HCT116 (cell line): Measurements from ENCODE around the gene RIPOR3. TPM values are rescaled to one million over a fixed set of nuclear protein-coding genes. Genes with fewer than 3 reads are reported as not detected.

Source experiments
- ATAC-seq: fragments of 200-7000 bp; cut with Tn5 transposase; 2 replicates; pipeline ENCODE4 v1.9.1; 2020; ENCODE audit warnings: mild to moderate bottlenecking, moderate library complexity
- BruUV-seq: library from RNA; stranded (reverse); fragments of 400-500 nt; replicated peaks from 2 replicates; lab custom pipeline; 2021; lab: Mats Ljungman, UMichigan
- CTCF ChIA-PET: fragments of 300-600 bp; sonication (Branson Sonifier 250); formaldehyde crosslinking; loops from one replicate; lab custom pipeline; 2021; ENCODE audit warnings: antibody characterized with exemption; lab: Charles Lee
- POLR2A ChIA-PET: fragments of 300-600, 350-600 bp; sonication (Branson Sonifier 250); formaldehyde crosslinking; loops from one replicate; lab custom pipeline; 2021; ENCODE audit warnings: antibody characterized with exemption; lab: Charles Lee
- RAD21 ChIA-PET, 2 experiments: fragments of 300-600 bp; sonication (Branson Sonifier 250); formaldehyde crosslinking; loops; one replicate each; lab custom pipeline; 2023; ENCODE audit warnings: low total read pairs in 2 of 2; ENCODE audit not compliant: uncharacterized antibody in 2 of 2, unreplicated experiment in 2 of 2, low non-redundant PET in 1 of 2; lab: Charles Lee
- DNase-seq: peaks from one replicate; pipeline ENCODE4 v3.0.0-alpha.2; 2010; ENCODE audit warnings: low read depth, low spot score
- H2AFZ ChIP-seq: fragments of 200-600 bp; shearing (Covaris generic), sonication (generic); 2 replicates; pipeline ENCODE4 v1.6.1; 2017; ENCODE audit warnings: low read depth, mixed run types, mixed read lengths, antibody characterized with exemption, low read length; ENCODE audit not compliant: poor library complexity, severe bottlenecking
- H3K27ac ChIP-seq: 2 replicates; pipeline ENCODE4 v1.5.1; 2012; ENCODE audit warnings: low read depth, low read length
- H3K27me3 ChIP-seq: fragments of 200-600 bp; sonication (generic); 2 replicates; pipeline ENCODE4 v1.6.1; 2016; ENCODE audit warnings: mixed run types, low read length, mixed read lengths; ENCODE audit not compliant: insufficient read depth
- H3K36me3 ChIP-seq, 2 experiments: fragments of 200-500 bp in 1 of 2; fragments of 200-600 bp in 1 of 2; sonication (Bioruptor generic) in 1 of 2; sonication (generic) in 1 of 2; 2 replicates each; pipeline versions ENCODE4 v1.5.1 to v1.6.1; 2014 to 2016; ENCODE audit warnings: low read length in 2 of 2, inconsistent platforms in 1 of 2, mixed read lengths in 1 of 2, mixed run types in 1 of 2; ENCODE audit not compliant: insufficient read depth in 2 of 2, control insufficient read depth in 1 of 2
- H3K4me1 ChIP-seq, 2 experiments: fragments of 200-600 bp in 1 of 2; sonication (generic) in 1 of 2; 2 replicates each; pipeline versions ENCODE4 v1.5.1 to v1.6.1; 2012 to 2017; ENCODE audit warnings: low read length in 2 of 2, inconsistent platforms in 1 of 2, mild to moderate bottlenecking in 1 of 2, mixed read lengths in 1 of 2, mixed run types in 1 of 2, moderate library complexity in 1 of 2; ENCODE audit not compliant: insufficient read depth in 2 of 2, control insufficient read depth in 1 of 2
- H3K4me2 ChIP-seq: fragments of 200-600 bp; sonication (generic); 2 replicates; pipeline ENCODE4 v1.6.1; 2017; ENCODE audit warnings: mixed run types, low read length, mixed read lengths
- H3K4me3 ChIP-seq, 2 experiments: fragments of 200-600 bp in 1 of 2; sonication (generic) in 1 of 2; replicated peaks in 1 of 2; 2 replicates each; pipeline ENCODE4 v1.5.1; 2011 to 2016; ENCODE audit warnings: low read length in 2 of 2, control low read depth in 1 of 2, low read depth in 1 of 2, mild to moderate bottlenecking in 1 of 2, mixed read lengths in 1 of 2, mixed run types in 1 of 2
- H3K79me2 ChIP-seq: fragments of 200-600 bp; sonication (generic); 2 replicates; pipeline ENCODE4 v1.6.1; 2017; ENCODE audit warnings: mild to moderate bottlenecking, mixed run types, low read length, moderate library complexity, mixed read lengths; ENCODE audit not compliant: insufficient read depth
- H3K9ac ChIP-seq: fragments of 200-600 bp; sonication (generic); 2 replicates; pipeline ENCODE4 v1.6.1; 2016; ENCODE audit warnings: low read length, mixed read lengths
- H3K9me2 ChIP-seq: fragments of 200-600 bp; sonication (generic), shearing (Covaris generic); 2 replicates; pipeline ENCODE4 v1.6.1; 2017; ENCODE audit warnings: mixed run types, mild to moderate bottlenecking, moderate library complexity; ENCODE audit not compliant: insufficient read depth
- H3K9me3 ChIP-seq, 2 experiments: fragments of 200-500 bp in 1 of 2; fragments of 200-600 bp in 1 of 2; sonication (Bioruptor generic) in 1 of 2; sonication (generic) in 1 of 2; 2 replicates each; pipeline ENCODE4 v1.6.1; 2014 to 2017; ENCODE audit warnings: low read length in 2 of 2, mixed read lengths in 2 of 2, inconsistent platforms in 1 of 2, low read depth in 1 of 2, mild to moderate bottlenecking in 1 of 2, mixed run types in 1 of 2, moderate library complexity in 1 of 2; ENCODE audit not compliant: control insufficient read depth in 1 of 2, insufficient read depth in 1 of 2
- H4K20me1 ChIP-seq: fragments of 200-600 bp; sonication (generic), shearing (Covaris generic); 2 replicates; pipeline ENCODE4 v1.6.1; 2017; ENCODE audit warnings: mixed run types, mild to moderate bottlenecking, moderate library complexity; ENCODE audit not compliant: insufficient read depth
- CBX3 ChIP-seq: IDR thresholded peaks from 2 replicates; pipeline ENCODE4 v1.6.1; 2012; ENCODE audit warnings: low read depth
- CEBPB ChIP-seq: IDR thresholded peaks from 2 replicates; pipeline ENCODE4 v1.6.1; 2012; ENCODE audit warnings: low read depth
- EZH2phosphoT487 ChIP-seq: fragments of 200-600 bp; IDR thresholded peaks from 2 replicates; pipeline ENCODE4 v1.6.1; 2018; ENCODE audit warnings: antibody characterized with exemption, borderline replicate concordance
- JUND ChIP-seq: IDR thresholded peaks from 2 replicates; pipeline ENCODE4 v1.6.1; 2012
- MAX ChIP-seq: IDR thresholded peaks from 2 replicates; pipeline ENCODE4 v1.6.1; 2012
- POLR2A ChIP-seq: IDR thresholded peaks from 2 replicates; pipeline ENCODE4 v1.7.0; 2011; ENCODE audit warnings: borderline replicate concordance; ENCODE audit not compliant: insufficient read depth, insufficient read length; ENCODE audit errors: extremely low read depth
- POLR2AphosphoS5 ChIP-seq: IDR thresholded peaks from 2 replicates; pipeline ENCODE4 v1.6.1; 2011; ENCODE audit warnings: mild to moderate bottlenecking, low read depth, low read length, moderate library complexity
- RAD21 ChIP-seq: IDR thresholded peaks from 2 replicates; pipeline ENCODE4 v1.6.1; 2012; ENCODE audit warnings: low read depth, mild to moderate bottlenecking
- SIN3A ChIP-seq: IDR thresholded peaks from 2 replicates; pipeline ENCODE4 v1.6.1; 2012; ENCODE audit warnings: low read depth
- SP1 ChIP-seq: IDR thresholded peaks from 2 replicates; pipeline ENCODE4 v1.6.1; 2012; ENCODE audit warnings: low read depth
- TCF7L2 ChIP-seq: IDR thresholded peaks from 2 replicates; pipeline ENCODE4 v1.7.0; 2011; ENCODE audit warnings: borderline replicate concordance, inconsistent platforms; ENCODE audit not compliant: insufficient read depth, insufficient read length; ENCODE audit errors: extremely low read depth
- YY1 ChIP-seq: IDR thresholded peaks from 2 replicates; pipeline ENCODE4 v1.6.1; 2011; ENCODE audit warnings: low read length, low read depth, moderate library complexity, mild to moderate bottlenecking; ENCODE audit not compliant: insufficient replicate concordance; ENCODE audit errors: extremely low read depth
- ZFX ChIP-seq: fragments of 450-650 bp; IDR thresholded peaks from 2 replicates; pipeline ENCODE4 v1.6.1; 2017
- ZNF274 ChIP-seq: fragments of 200-500 bp; sonication (Bioruptor generic); IDR thresholded peaks from 2 replicates; pipeline ENCODE4 v1.6.1; 2014; ENCODE audit warnings: mild to moderate bottlenecking, low read depth, low read length, inconsistent platforms
- intact Hi-C: fragments of 100-400 bp; cut with micrococcal nuclease; formaldehyde crosslinking; loops from 2 replicates; pipeline ENCODE4 v1.10.0; 2022
- total RNA-seq: library from RNA; stranded (reverse); gene quantifications from one replicate; pipeline ENCODE4 v1.2.1, GENCODE V29; 2021; ENCODE audit not compliant: unreplicated experiment
- TF ChIP-seq, protein P1 (sequence below): IDR thresholded peaks from 2 replicates; pipeline ENCODE4 v1.6.1; 2012; ENCODE audit warnings: low read depth
- TF ChIP-seq, protein P2 (sequence below): IDR thresholded peaks from 2 replicates; pipeline ENCODE4 v1.6.1; 2011; ENCODE audit warnings: mild to moderate bottlenecking, low read length, moderate library complexity; ENCODE audit not compliant: insufficient replicate concordance; ENCODE audit errors: extremely low read depth
- TF ChIP-seq, protein P3 (sequence below), 3 experiments: fragments of 200-600 bp in 1 of 3; sonication (generic) in 1 of 3; IDR thresholded peaks in 2 of 3; conservative IDR thresholded peaks in 1 of 3; 2 replicates each; pipeline ENCODE4 v1.5.1; 2012 to 2017; ENCODE audit warnings: low read depth in 2 of 3, low read length in 2 of 3, antibody characterized with exemption in 1 of 3, borderline replicate concordance in 1 of 3, control low read depth in 1 of 3, mild to moderate bottlenecking in 1 of 3, mixed read lengths in 1 of 3, mixed run types in 1 of 3, moderate library complexity in 1 of 3; ENCODE audit not compliant: insufficient read depth in 1 of 3

Gene RIPOR3
- total RNA-seq, 1 experiment from 2014 or later = 0.22 TPM

DNA sequence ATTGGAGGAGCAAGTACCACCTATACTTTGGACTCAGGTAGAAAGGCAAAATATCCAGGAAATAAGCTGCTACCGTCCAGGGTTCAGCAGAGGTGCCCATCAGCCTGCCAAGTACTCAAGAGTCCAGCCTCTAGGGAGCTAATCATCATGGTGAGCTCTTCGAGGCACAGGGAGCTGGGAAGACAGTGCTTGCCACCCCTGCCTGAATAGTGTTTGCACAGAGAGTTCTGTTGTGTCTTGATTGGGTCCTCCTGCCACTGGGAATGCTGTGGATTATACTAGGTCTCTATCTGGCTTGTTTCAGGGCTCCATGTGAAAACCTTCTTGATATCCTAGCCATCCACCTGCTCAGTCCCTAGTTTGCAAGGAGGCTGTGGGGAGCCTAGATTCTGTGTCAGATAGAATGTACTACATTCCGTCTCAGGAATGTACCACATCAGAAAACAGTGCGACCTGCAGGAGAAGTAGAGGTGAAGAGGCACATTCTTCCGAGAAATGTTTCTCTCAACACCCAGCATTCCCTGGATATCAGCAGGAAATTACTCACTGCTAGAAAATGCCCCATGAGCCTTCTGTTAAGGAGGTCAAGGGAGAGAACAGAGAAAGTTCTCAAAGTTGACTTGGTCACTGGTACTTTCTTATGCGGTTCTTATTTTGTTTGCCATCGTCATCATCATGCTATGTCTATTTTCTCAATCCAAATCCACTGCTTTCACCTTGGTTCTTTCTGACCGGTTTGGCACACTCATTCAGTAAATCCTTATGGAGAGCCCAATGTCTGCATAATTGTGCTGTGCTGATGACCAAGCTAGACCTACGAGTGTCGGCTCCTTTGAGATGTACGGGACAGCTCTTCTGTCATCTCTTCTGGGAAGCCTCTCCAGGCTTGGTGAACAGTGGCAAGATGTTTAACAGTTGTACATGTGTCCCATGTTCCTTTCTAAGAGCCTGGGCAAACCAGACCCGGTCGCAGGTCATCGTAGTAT, 150.4 kb downstream of the RIPOR3 start:
- DNase-seq (peak; percentile 91), ATAC-seq (peak; percentile 88)
- Histone ChIP-seq H3K9me3 (no peaks in the 10 kb centered on the region), H3K4me1 (peaks cover 86 to 98% of the 10 kb centered on the region in 2 experiments), H3K4me2 (peak overlapping the region; percentile 84), H3K9me2 (no peaks in the 10 kb centered on the region), H3K4me3 (peak overlapping the region; percentile 13 to 45), H4K20me1 (no peaks in the 10 kb centered on the region), H3K27me3 (no peaks in the 10 kb centered on the region), H3K27ac (peak overlapping the region; percentile 93), H2AFZ (no peak overlapping the region), H3K36me3 (no peaks in the 10 kb centered on the region), H3K79me2 (peaks cover 87% of the 10 kb centered on the region), H3K9ac (peak overlapping the region; percentile 63)
- RAD21 ChIA-PET = no interaction called here
- CTCF ChIA-PET = interaction anchor here (1.0 to 1.3 kb wide), 4 partner anchors 8 to 35 kb away, joined by 3 read pairs; no protein-coding TSS in a partner anchor
- POLR2A ChIA-PET = interaction anchor here (1.0 to 2.5 kb wide), 5 partner anchors 13 to 20 kb away, joined by 3 to 6 read pairs (median 4); no protein-coding TSS in a partner anchor
- intact Hi-C loops = loop anchor here (2.0 kb wide), 1 partner anchor 20 kb away; no protein-coding TSS in a partner anchor
- BruUV-seq = TSS peak; percentile 98
- no peak for TF ChIP-seq EZH2phosphoT487
- TF ChIP-seq CBX3 = peak; percentile 93
- TF ChIP-seq CEBPB = 0 out of 2 replicates have a peak, but pooled peaks have one; percentile 50
- peak; percentile 61 for TF ChIP-seq POLR2AphosphoS5
- 0 out of 2 replicates have a peak, but pooled peaks have one; percentile 21 for TF ChIP-seq RAD21
- peak; percentile 82 for TF ChIP-seq TCF7L2
- no peak for TF ChIP-seq ZNF274
- TF ChIP-seq JUND = peak; percentile 90
- TF ChIP-seq MAX = peak; percentile 84
- TF ChIP-seq POLR2A = no peak
- no peak for TF ChIP-seq ZFX
- no peak for TF ChIP-seq YY1
- TF ChIP-seq SP1 = peak; percentile 96
- TF ChIP-seq, protein P1, sequence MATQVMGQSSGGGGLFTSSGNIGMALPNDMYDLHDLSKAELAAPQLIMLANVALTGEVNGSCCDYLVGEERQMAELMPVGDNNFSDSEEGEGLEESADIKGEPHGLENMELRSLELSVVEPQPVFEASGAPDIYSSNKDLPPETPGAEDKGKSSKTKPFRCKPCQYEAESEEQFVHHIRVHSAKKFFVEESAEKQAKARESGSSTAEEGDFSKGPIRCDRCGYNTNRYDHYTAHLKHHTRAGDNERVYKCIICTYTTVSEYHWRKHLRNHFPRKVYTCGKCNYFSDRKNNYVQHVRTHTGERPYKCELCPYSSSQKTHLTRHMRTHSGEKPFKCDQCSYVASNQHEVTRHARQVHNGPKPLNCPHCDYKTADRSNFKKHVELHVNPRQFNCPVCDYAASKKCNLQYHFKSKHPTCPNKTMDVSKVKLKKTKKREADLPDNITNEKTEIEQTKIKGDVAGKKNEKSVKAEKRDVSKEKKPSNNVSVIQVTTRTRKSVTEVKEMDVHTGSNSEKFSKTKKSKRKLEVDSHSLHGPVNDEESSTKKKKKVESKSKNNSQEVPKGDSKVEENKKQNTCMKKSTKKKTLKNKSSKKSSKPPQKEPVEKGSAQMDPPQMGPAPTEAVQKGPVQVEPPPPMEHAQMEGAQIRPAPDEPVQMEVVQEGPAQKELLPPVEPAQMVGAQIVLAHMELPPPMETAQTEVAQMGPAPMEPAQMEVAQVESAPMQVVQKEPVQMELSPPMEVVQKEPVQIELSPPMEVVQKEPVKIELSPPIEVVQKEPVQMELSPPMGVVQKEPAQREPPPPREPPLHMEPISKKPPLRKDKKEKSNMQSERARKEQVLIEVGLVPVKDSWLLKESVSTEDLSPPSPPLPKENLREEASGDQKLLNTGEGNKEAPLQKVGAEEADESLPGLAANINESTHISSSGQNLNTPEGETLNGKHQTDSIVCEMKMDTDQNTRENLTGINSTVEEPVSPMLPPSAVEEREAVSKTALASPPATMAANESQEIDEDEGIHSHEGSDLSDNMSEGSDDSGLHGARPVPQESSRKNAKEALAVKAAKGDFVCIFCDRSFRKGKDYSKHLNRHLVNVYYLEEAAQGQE = no peak
- peak; percentile 98 for TF ChIP-seq SIN3A
- TF ChIP-seq, protein P2, sequence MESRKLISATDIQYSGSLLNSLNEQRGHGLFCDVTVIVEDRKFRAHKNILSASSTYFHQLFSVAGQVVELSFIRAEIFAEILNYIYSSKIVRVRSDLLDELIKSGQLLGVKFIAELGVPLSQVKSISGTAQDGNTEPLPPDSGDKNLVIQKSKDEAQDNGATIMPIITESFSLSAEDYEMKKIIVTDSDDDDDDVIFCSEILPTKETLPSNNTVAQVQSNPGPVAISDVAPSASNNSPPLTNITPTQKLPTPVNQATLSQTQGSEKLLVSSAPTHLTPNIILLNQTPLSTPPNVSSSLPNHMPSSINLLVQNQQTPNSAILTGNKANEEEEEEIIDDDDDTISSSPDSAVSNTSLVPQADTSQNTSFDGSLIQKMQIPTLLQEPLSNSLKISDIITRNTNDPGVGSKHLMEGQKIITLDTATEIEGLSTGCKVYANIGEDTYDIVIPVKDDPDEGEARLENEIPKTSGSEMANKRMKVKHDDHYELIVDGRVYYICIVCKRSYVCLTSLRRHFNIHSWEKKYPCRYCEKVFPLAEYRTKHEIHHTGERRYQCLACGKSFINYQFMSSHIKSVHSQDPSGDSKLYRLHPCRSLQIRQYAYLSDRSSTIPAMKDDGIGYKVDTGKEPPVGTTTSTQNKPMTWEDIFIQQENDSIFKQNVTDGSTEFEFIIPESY = no peak
- TF ChIP-seq, protein P3, sequence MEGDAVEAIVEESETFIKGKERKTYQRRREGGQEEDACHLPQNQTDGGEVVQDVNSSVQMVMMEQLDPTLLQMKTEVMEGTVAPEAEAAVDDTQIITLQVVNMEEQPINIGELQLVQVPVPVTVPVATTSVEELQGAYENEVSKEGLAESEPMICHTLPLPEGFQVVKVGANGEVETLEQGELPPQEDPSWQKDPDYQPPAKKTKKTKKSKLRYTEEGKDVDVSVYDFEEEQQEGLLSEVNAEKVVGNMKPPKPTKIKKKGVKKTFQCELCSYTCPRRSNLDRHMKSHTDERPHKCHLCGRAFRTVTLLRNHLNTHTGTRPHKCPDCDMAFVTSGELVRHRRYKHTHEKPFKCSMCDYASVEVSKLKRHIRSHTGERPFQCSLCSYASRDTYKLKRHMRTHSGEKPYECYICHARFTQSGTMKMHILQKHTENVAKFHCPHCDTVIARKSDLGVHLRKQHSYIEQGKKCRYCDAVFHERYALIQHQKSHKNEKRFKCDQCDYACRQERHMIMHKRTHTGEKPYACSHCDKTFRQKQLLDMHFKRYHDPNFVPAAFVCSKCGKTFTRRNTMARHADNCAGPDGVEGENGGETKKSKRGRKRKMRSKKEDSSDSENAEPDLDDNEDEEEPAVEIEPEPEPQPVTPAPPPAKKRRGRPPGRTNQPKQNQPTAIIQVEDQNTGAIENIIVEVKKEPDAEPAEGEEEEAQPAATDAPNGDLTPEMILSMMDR (IDR thresholded peaks at IDR 0.05 in 2 of 3, conservative IDR thresholded peaks at IDR 0.05 in 1 of 3; ENCODE audit: borderline replicate concordance in 1 of 3, insufficient read depth in 1 of 3, low read depth in 2 of 3, low read length in 2 of 3) = peak; percentile 5 to 17 (median 14); a peak in 1 of 6 replicates
